Naive thymus-derived CD8-positive, alpha-beta T cell (primary cell): ENCODE measurements around the gene IFT122. TPM values are rescaled to one million over a fixed set of nuclear protein-coding genes. Genes with fewer than 3 reads are reported as not detected.
A peak's percentile ranks its signal among the peaks of the same experiment; 100 is the strongest.

ENCODE experiments used
- ATAC-seq, 2 donors: fragments of 150-1000 bp; cut with Tn5 transposase in 1 of 2; sonication (Bioruptor Pico), chemical (Tn5 transposase) in 1 of 2; 1 replicate in 1 of 2; 2 replicates in 1 of 2; pipeline ENCODE4 v1.10.0; 2021; ENCODE audit warnings: mild to moderate bottlenecking in 2 of 2, moderate library complexity in 2 of 2
- POLR2A ChIA-PET: fragments of 350-600 bp; sonication (Branson Sonifier 250); formaldehyde crosslinking; loops from one replicate; lab custom pipeline; 2021; ENCODE audit warnings: antibody characterized with exemption; lab: Charles Lee
- DNase-seq, 10 donors: peaks; one replicate each; pipeline versions ENCODE4 v3.0.0 to v3.0.0-alpha.2; 2020 to 2022
- H3K27ac Mint-ChIP-seq, 10 donors: one replicate each; pipeline ENCODE4 v1.8.0; 2020 to 2022; ENCODE audit warnings: mild to moderate bottlenecking in 10 of 10, mixed read lengths in 10 of 10, moderate library complexity in 4 of 10, inconsistent platforms in 1 of 10
- H3K27me3 Mint-ChIP-seq, 5 donors: one replicate each; pipeline ENCODE4 v1.8.0; 2021 to 2022; ENCODE audit warnings: mixed read lengths in 5 of 5
- H3K36me3 Mint-ChIP-seq, 3 donors: one replicate each; pipeline ENCODE4 v1.8.0; 2020 to 2022; ENCODE audit warnings: mixed read lengths in 3 of 3, mild to moderate bottlenecking in 2 of 3, inconsistent platforms in 1 of 3
- H3K4me1 Mint-ChIP-seq, 4 donors: one replicate each; pipeline ENCODE4 v1.8.0; 2021 to 2022; ENCODE audit warnings: mixed read lengths in 4 of 4
- H3K4me3 Mint-ChIP-seq, 10 donors: one replicate each; pipeline ENCODE4 v1.8.0; 2020 to 2022; ENCODE audit warnings: mild to moderate bottlenecking in 10 of 10, mixed read lengths in 10 of 10, moderate library complexity in 6 of 10, inconsistent platforms in 1 of 10
- H3K9me3 Mint-ChIP-seq, 9 donors: one replicate each; pipeline ENCODE4 v1.8.0; 2020 to 2022; ENCODE audit warnings: mixed read lengths in 9 of 9, mild to moderate bottlenecking in 3 of 9, inconsistent platforms in 1 of 9, moderate library complexity in 1 of 9
- polyA plus RNA-seq, 3 donors: library from polyadenylated mRNA; unstranded; fragments of 300-500 nt; fragmentation: Illumina TruSeq; gene quantifications; one replicate each; pipeline ENCODE4 v1.2.3, GENCODE V29; 2021
- total RNA-seq, 8 experiments: library from RNA in 2 of 8; stranded (reverse) in 2 of 8; gene quantifications; one replicate each; pipeline ENCODE4 v1.2.3 and lab custom pipeline; 2021 to 2026

The IFT122 gene
- total and polyA plus RNA-seq, 5 experiments from 2014 or later: 3.3 to 25.2 (median 6.5) TPM

DNA sequence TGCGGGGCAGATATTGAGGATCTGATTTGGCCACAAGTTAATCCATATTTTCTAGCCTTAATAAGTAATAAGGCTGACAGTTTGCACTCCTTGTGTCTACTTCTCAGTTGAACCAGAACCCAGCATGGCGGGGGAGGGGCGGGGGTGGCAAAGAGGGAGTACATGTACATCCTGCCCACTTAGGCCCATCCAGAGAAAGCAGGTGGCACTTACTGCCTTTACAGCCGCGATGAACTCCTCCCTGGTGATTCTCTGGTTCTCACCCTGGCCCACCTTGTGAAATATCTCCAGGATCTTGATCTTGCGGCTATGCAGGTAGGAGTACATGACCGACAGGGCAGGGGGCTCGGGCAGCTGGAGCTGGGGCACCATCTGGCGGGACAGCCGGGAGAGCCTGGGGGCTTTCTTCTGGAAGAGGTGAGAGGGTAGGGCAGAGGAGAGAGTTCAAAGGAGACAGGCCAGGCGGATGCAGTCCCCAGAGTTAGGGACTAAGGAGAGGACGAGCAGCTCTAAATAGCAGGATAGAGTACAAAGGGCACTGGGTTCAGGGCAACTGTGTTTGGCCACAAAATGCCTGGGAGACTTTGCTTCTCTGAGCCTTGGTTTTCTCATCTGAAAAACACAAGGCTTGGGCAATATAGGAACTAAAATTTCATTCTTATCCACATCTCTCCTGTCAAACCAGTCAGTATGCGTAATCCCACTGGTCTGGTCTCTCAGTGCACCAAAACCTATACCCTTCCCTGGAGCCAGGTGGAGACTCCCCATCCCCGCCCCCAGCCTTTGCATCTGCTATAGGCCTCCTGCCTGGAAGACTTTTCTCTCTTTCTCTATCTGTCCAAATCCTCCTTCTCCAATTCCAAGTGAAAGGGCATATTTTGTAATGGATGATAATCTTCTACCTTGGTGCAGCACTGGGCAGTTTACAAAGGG is 21.7 kb upstream of the IFT122 start:
- Mint-ChIP-seq H3K9me3 (no peaks in the 10 kb centered on the region), H3K27ac (no peak overlapping the region), H3K4me1 (peaks cover 0 to 7% (median 0%) of the 10 kb centered on the region in 4 donors), H3K36me3 (no peaks in the 10 kb centered on the region), H3K27me3 (peaks cover 0 to 10% (median 0%) of the 10 kb centered on the region in 5 donors), H3K4me3 (no peak overlapping the region)
- no peak for DNase-seq
- ATAC-seq: no peak
- POLR2A ChIA-PET: interaction anchor here (0.6 kb wide), 1 partner anchor 22 kb away, joined by 3 read pairs; the partner anchor contains the start of genes IFT122 and MBD4

DNA sequence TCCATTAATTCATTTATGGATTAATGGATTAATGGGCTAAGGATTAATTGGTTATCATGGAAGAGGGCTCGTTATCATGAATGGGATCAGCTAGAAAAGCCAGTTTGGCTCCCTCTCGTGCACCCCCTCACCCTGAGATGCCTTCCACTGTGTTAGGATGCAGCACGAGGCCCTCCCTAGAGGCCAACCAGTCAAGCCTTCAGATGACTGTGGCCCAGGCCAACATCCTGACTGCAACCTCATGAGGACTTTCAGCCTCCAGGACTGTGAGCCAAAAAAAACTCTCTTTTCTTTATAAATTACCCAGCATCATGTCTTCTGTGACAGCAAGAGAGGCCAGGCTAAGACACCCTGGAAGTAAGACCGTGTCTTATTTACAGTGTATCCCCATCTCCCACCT is 20.5 kb upstream of the IFT122 start:
- DNase-seq: no peak
- Mint-ChIP-seq H3K4me3 (no peak overlapping the region), H3K36me3 (no peaks in the 10 kb centered on the region), H3K27me3 (peaks cover 0 to 7% (median 0%) of the 10 kb centered on the region in 5 donors), H3K9me3 (peaks cover 0 to 4% (median 0%) of the 10 kb centered on the region in 9 donors), H3K27ac (no peak overlapping the region), H3K4me1 (peaks cover 0 to 10% (median 7%) of the 10 kb centered on the region in 4 donors)
- no peak for ATAC-seq
- POLR2A ChIA-PET: no interaction called here

DNA sequence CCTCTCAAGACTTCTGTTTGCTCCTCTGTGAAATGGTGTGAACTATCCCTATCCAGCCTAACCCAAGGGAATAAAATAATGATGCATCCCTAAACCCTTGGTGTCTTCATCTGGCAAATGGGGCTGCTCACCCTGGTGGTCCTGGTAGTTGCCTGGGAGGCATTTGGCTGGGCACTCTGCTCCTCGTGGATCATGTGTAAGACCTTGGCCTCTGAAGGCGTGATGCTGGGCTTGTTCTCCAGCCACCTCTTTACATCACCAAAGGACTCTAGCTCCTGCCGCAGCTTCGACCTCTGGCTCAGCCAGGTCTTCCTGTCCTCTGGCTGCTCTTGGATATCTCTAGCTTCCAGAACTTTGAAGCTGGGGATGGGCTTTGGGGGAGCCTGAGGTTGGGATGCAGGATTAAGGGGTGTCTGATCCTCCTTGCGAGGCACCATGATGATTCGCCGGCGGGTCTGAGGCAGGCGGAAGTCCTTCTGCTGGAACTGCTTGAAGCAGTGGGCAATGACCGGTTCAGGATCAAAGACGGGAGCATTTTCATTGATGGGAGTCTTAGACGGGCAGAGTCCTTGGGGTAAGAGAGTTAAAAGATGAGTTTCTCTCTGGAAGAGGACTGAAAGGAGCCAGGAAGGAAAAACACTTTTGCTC is 18.7 kb upstream of the IFT122 start:
- Mint-ChIP-seq H3K9me3 (peaks cover 0 to 5% (median 0%) of the 10 kb centered on the region in 9 donors), H3K36me3 (peaks cover 0 to 2% (median 0%) of the 10 kb centered on the region in 3 donors), H3K4me1 (peaks cover 0 to 12% (median 8%) of the 10 kb centered on the region in 4 donors), H3K27me3 (peaks cover 0 to 10% (median 0%) of the 10 kb centered on the region in 5 donors), H3K4me3 (no peak overlapping the region), H3K27ac (peak overlapping the region in 1 of 10 donors; percentile 49)
- DNase-seq: no peak
- POLR2A ChIA-PET: no interaction called here
- ATAC-seq: no peak

DNA sequence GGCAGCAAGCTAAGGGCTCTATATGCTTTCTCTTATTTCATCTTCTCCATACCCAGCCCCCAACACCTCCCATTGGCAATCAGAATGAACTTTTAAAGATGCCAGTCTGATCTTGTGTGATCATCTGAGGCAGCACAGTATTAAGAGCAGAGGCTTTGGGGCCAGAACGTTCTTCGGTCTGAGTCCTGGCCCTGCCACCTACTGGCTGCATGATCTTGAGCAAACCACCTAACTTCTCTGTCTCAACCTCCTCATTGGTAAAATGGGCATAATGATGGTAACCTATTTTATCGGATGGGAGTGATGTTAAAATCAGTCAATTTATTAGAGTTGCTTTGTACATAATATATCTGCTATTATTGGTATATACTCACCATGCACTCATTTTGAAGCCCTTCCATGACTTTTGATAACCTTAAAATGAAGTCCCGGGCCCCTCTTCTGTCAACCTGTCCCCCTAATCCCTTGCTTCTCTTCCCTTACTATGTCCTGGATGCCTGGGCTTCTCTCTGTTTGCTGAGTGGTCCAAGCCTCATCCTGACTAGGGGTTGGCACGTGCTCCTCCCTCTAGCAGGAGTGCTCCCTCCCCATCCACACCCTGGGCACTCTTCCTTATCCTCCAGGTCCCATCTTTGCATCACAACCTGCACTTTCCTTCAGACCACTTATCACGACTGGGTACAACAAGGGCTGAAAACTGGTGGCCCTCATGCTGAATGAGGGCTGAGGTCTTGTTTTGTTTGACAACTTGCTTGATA is 17.9 kb upstream of the IFT122 start:
- Mint-ChIP-seq H3K4me3 (no peak overlapping the region), H3K9me3 (peaks cover 0 to 5% (median 0%) of the 10 kb centered on the region in 9 donors), H3K36me3 (peaks cover 0 to 2% (median 0%) of the 10 kb centered on the region in 3 donors), H3K4me1 (peaks cover 1 to 12% (median 8%) of the 10 kb centered on the region in 4 donors), H3K27ac (no peak overlapping the region), H3K27me3 (peaks cover 0 to 10% (median 0%) of the 10 kb centered on the region in 5 donors)
- ATAC-seq: no peak
- no peak for DNase-seq
- POLR2A ChIA-PET: no interaction called here

DNA sequence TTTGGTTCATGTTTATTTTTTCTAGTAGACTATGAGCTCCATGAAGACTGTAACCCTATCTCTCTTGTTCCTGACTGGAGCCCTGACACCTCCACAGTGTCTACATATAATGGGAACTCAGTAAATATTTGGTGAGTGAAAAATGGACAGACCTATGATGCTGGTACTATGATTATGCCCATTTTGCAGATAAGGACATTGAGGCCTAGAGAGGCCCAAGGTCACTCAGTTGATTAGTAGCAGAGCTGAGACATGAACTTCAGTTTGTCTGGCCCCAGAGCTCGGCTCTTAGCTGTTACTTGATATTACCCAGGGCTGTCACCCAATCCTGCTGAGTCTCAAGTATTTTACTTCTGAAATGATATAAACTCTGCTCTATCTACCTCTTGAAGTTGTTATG is 17.1 kb upstream of the IFT122 start:
- peaks cover 0 to 10% (median 0%) of the 10 kb centered on the region in 5 donors for H3K27me3 Mint-ChIP-seq
- H3K4me1 Mint-ChIP-seq: peaks cover 7 to 19% (median 13%) of the 10 kb centered on the region in 4 donors
- peaks cover 0 to 2% (median 0%) of the 10 kb centered on the region in 3 donors for H3K36me3 Mint-ChIP-seq
- POLR2A ChIA-PET: no interaction called here
- H3K9me3 Mint-ChIP-seq: peaks cover 0 to 5% (median 0%) of the 10 kb centered on the region in 9 donors
- ATAC-seq: no peak
- no peak overlapping the region for H3K4me3 Mint-ChIP-seq
- H3K27ac Mint-ChIP-seq: no peak overlapping the region
- no peak for DNase-seq

DNA sequence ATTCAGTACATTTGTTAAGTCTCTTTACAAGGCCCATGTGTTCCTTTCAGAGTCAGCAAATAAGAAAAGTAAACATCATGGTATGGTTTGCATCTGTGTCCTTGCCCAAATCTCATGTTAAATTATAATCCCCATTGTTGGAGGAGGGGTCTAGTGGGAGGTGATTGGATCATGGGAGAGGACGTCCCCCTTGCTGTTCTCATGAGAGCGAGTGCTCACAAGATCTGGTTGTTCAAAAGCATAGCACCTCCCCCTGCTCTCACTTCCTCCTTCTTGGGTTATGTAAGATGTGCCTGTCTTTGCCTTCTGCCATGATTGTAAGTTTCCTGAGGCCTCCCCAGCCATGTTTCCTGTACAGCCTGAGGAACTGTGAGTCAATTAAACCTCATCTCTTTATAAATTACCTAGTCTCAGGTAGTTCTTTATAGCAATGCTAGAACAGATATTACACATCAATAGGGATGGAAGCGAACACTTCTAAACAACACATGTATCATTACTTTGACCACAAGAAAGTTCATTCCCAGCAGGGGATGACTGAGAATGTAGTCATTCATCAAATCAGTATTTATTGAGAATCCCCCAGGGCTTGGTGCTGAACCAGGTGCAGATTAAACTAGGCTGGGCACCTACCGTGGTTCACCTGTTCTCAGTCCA is 15.7 kb upstream of the IFT122 start:
- no peak overlapping the region for H3K4me3 Mint-ChIP-seq
- peaks cover 0 to 10% (median 0%) of the 10 kb centered on the region in 5 donors for H3K27me3 Mint-ChIP-seq
- ATAC-seq (no peak), DNase-seq (no peak)
- H3K36me3 Mint-ChIP-seq: peaks cover 0 to 2% (median 0%) of the 10 kb centered on the region in 3 donors
- H3K4me1 Mint-ChIP-seq: peaks cover 20 to 33% (median 25%) of the 10 kb centered on the region in 4 donors
- POLR2A ChIA-PET: no interaction called here
- peak overlapping the region in 4 of 10 donors; percentile 27 to 39 (median 32) for H3K27ac Mint-ChIP-seq
- peaks cover 0 to 5% (median 0%) of the 10 kb centered on the region in 9 donors for H3K9me3 Mint-ChIP-seq

DNA sequence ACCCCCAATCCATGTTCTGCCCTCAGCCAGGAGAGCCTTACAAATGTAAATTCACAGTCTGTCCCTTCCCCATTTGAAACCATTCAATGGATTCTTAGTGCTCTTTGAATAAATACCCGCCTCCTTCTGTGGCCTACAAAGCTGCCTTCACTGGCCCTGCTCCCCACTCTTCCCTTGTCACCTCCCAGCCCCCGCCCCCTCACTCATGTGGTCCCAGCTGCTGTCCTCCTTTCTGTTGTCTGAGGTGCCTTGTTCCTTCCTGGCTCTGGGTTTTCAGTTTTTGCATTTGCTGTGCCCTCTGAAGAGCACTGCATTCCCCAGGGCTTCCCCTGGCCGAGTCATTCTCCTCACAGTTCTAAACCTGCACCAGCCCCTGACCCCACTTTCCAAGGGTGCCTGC is 14.8 kb upstream of the IFT122 start:
- H3K27me3 Mint-ChIP-seq: peaks cover 0 to 10% (median 0%) of the 10 kb centered on the region in 5 donors
- peaks cover 0 to 2% (median 0%) of the 10 kb centered on the region in 3 donors for H3K36me3 Mint-ChIP-seq
- H3K9me3 Mint-ChIP-seq: peaks cover 0 to 5% (median 0%) of the 10 kb centered on the region in 9 donors
- peaks cover 24 to 39% (median 31%) of the 10 kb centered on the region in 4 donors for H3K4me1 Mint-ChIP-seq
- no peak overlapping the region for H3K4me3 Mint-ChIP-seq
- POLR2A ChIA-PET: no interaction called here
- no peak for ATAC-seq
- H3K27ac Mint-ChIP-seq: peak overlapping the region in 2 of 10 donors; percentile 24 to 42
- DNase-seq: no peak

DNA sequence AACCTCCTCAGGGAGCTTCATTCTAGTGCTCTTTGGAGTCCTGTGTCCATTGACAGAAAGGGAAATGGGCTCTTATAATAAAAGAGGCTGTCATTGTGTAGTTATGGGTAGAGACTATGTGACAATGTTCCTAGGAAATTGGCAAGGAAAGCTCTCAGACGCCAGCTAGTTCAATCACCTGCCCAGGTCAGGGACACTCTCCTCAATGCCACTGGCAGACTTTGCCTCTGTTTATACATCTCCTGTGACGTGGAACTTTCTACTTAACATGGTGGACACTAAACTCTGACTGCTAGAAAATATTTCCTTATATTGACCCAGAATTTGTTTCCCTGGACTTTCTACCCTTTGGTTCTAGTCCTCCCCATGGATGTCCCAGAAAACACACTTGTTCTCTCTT is 14.4 kb upstream of the IFT122 start:
- ATAC-seq (no peak), DNase-seq (no peak)
- peaks cover 0 to 10% (median 0%) of the 10 kb centered on the region in 5 donors for H3K27me3 Mint-ChIP-seq
- H3K36me3 Mint-ChIP-seq: peaks cover 0 to 4% (median 0%) of the 10 kb centered on the region in 3 donors
- no peak overlapping the region for H3K4me3 Mint-ChIP-seq
- POLR2A ChIA-PET: interaction anchor here (4.6 kb wide), 1 partner anchor 14 kb away, joined by 34 read pairs; the partner anchor contains the start of genes IFT122 and MBD4
- H3K4me1 Mint-ChIP-seq: peaks cover 24 to 39% (median 31%) of the 10 kb centered on the region in 4 donors
- peak overlapping the region in 1 of 10 donors; percentile 17 for H3K27ac Mint-ChIP-seq
- peaks cover 0 to 5% (median 0%) of the 10 kb centered on the region in 9 donors for H3K9me3 Mint-ChIP-seq

DNA sequence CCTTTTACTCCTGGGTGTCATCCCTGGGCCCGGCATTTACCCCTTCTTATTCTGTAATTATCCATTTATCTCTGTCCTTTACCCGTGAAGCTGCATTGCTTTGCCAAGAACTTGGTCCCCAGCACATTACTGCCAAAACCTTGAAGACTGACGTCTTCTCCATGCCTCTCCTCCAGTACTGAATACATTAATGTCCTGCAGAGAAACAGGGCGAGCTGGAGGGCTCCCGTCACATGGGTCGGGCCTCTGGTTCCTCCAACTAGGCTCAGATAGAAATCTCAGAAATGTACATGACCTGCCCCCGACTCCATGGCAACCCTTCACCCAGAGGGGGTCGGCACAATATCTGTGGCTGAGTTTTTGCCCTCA is 12.0 kb upstream of the IFT122 start:
- peak overlapping the region in 9 of 10 donors; percentile 69 to 94 (median 83) for H3K27ac Mint-ChIP-seq
- H3K4me3 Mint-ChIP-seq: peak overlapping the region; percentile 74 to 93 (median 86)
- peaks cover 0 to 3% (median 0%) of the 10 kb centered on the region in 5 donors for H3K27me3 Mint-ChIP-seq
- H3K4me1 Mint-ChIP-seq: peaks cover 20 to 39% (median 31%) of the 10 kb centered on the region in 4 donors
- DNase-seq: no peak
- peaks cover 0 to 27% (median 7%) of the 10 kb centered on the region in 3 donors for H3K36me3 Mint-ChIP-seq
- peaks cover 0 to 5% (median 0%) of the 10 kb centered on the region in 9 donors for H3K9me3 Mint-ChIP-seq
- POLR2A ChIA-PET: interaction anchor here (0.6 to 4.6 kb wide), 3 partner anchors 12 to 241 kb away, joined by 3 to 34 read pairs (median 7); partner anchors contain the start of genes IFT122 and MBD4
- ATAC-seq: no peak

DNA sequence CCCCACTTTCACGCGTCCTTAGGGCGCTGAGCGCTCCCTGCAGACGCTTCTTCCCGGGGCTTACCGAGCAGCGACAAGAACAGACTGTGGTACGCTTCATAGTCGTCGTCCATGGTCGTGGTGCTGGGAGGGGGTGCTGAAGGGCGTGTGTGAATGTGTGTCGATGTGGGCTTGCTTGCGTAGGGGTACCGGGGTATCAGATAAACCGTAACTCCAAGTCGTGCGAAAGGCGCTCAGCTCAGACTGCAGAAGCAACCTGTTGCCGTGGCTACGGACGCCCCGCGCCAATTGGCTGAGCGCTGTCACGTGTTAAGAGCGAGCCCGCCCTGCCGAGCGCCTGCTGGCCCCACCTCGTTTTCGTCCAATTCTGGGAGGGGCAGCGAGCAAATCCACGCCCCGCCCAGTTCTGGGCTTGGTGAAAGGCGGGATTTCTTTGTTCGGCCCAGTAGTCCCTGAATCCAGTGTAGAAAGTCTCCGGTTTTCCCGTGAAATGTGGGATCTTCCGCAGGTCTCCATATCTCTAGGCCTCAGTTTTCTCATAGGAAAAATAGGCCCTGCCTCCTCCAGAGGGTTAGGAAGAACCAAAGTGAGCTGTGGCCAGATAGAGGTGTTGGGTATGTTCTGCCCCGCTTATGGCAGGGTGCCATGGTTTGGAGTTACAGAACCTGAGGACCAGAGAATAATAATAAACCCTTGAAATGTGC is 11.5 kb upstream of the IFT122 start, which contains the start of gene EFCAB12:
TSS of gene EFCAB12 (minus strand) at position 261 of the 704 bp plus-strand sequence. CDS start at position 113, 148 bp downstream.
- Mint-ChIP-seq H3K4me3 (peak within 1 kb of the TSS; percentile 74 to 93 (median 86)), H3K9me3 (peaks cover 0 to 5% (median 0%) of the 10 kb centered on the region in 9 donors), H3K27me3 (peaks cover 0 to 3% (median 0%) of the 10 kb centered on the region in 5 donors), H3K27ac (peak within 1 kb of the TSS; percentile 69 to 94 (median 83)), H3K36me3 (peaks cover 0 to 32% (median 10%) of the 10 kb centered on the region in 3 donors), H3K4me1 (peaks cover 20 to 39% (median 31%) of the 10 kb centered on the region in 4 donors)
- POLR2A ChIA-PET: interaction anchor here (0.6 to 4.6 kb wide), 3 partner anchors 11 to 242 kb away, joined by 3 to 34 read pairs (median 7); partner anchors contain the start of genes IFT122 and MBD4
- ATAC-seq (peak; percentile 96 to 97), DNase-seq (peak; percentile 83 to 95 (median 87))
